Activated CD4-positive, alpha-beta T cell treated with anti-CD3 and anti-CD28 coated beads, Interleukin-2, amount 10 ng/mL, durations not matched to agents 7 days and 5 days (primary cell): ENCODE data around the gene MCF2L2. TPM values are rescaled to one million over a fixed set of nuclear protein-coding genes. Genes with fewer than 3 reads are reported as not detected.

Experiments
- CTCF ChIA-PET: fragments of 350-600 bp; sonication (Branson Sonifier 250); formaldehyde crosslinking; loops from one replicate; lab custom pipeline; 2021; ENCODE audit warnings: antibody characterized with exemption; lab: Charles Lee
- POLR2A ChIA-PET: fragments of 350-600 bp; sonication (Branson Sonifier 250); formaldehyde crosslinking; loops from one replicate; lab custom pipeline; 2021; ENCODE audit warnings: antibody characterized with exemption; lab: Charles Lee
- DNase-seq: peaks from one replicate; pipeline ENCODE4 v3.0.0-alpha.2; 2020
- H3K27ac Mint-ChIP-seq: one replicate; pipeline ENCODE4 v1.8.0; 2021; ENCODE audit warnings: mild to moderate bottlenecking, moderate library complexity, mixed read lengths
- H3K27me3 Mint-ChIP-seq: one replicate; pipeline ENCODE4 v1.8.0; 2021; ENCODE audit warnings: mixed read lengths
- H3K36me3 Mint-ChIP-seq: one replicate; pipeline ENCODE4 v1.8.0; 2021; ENCODE audit warnings: low read depth, mixed read lengths
- H3K4me1 Mint-ChIP-seq: one replicate; pipeline ENCODE4 v1.8.0; 2021; ENCODE audit warnings: mixed read lengths
- H3K4me3 Mint-ChIP-seq: one replicate; pipeline ENCODE4 v1.8.0; 2021; ENCODE audit warnings: mild to moderate bottlenecking, moderate library complexity, mixed read lengths
- H3K9me3 Mint-ChIP-seq: one replicate; pipeline ENCODE4 v1.8.0; 2021; ENCODE audit warnings: mixed read lengths
- total RNA-seq, 2 experiments: library from RNA; stranded (reverse); gene quantifications; one replicate each; pipeline ENCODE4 v1.2.3, GENCODE V29; 2021

MCF2L2 gene
- total RNA-seq, 2 experiments from 2014 or later = 3.6 to 5.4 TPM

GRCh38 chr3:183411216-183411922 lies 17.1 kb downstream of the MCF2L2 start:
- Mint-ChIP-seq H3K4me1 (no peaks in the 10 kb centered on the region), H3K36me3 (no peaks in the 10 kb centered on the region), H3K9me3 (no peaks in the 10 kb centered on the region), H3K27ac (no peak overlapping the region), H3K4me3 (no peak overlapping the region), H3K27me3 (peaks cover 2% of the 10 kb centered on the region)
- no peak for DNase-seq
- ChIA-PET CTCF (interaction anchor here (1.2 to 3.0 kb wide), 3 partner anchors 10 to 17 kb away, joined by 3 to 11 read pairs (median 4); partner anchors contain the start of gene MCF2L2), POLR2A (no interaction called here)

DNA sequence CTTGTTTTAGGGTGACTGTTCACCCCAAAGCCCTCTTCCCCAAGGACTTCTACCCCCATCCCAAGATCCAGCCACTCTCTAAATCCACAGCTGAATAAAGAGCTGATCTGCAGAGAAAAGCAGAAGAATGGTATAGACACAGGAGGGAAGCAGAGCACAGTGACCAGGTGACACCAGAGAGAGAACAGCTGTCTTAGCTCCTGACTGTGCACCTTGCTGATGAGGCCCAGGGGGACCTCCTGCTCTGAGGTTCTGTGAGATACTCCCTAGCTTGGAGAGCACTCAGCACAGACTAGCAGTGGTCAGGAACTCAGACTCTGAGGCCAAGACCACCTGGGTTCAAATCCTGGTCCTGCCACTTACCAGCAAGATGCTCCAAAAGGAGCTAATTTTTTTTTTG lies 17.7 kb downstream of the MCF2L2 start:
- Mint-ChIP-seq H3K4me3 (no peak overlapping the region), H3K36me3 (no peaks in the 10 kb centered on the region), H3K27me3 (peaks cover 2% of the 10 kb centered on the region), H3K27ac (no peak overlapping the region), H3K4me1 (no peaks in the 10 kb centered on the region), H3K9me3 (no peaks in the 10 kb centered on the region)
- POLR2A ChIA-PET = no interaction called here
- CTCF ChIA-PET = interaction anchor here (1.7 to 3.0 kb wide), 2 partner anchors 11 to 17 kb away, joined by 4 to 11 read pairs; partner anchors contain the start of gene MCF2L2
- DNase-seq = no peak

GRCh38 chr3:183410280-183410679 lies 18.1 kb downstream of the MCF2L2 start:
- Mint-ChIP-seq H3K27me3 (peaks cover 2% of the 10 kb centered on the region), H3K27ac (no peak overlapping the region), H3K36me3 (no peaks in the 10 kb centered on the region), H3K9me3 (no peaks in the 10 kb centered on the region), H3K4me3 (no peak overlapping the region), H3K4me1 (no peaks in the 10 kb centered on the region)
- DNase-seq = no peak
- POLR2A ChIA-PET = no interaction called here
- CTCF ChIA-PET = interaction anchor here (1.3 to 3.0 kb wide), 3 partner anchors 12 to 357 kb away, joined by 3 to 11 read pairs (median 4); partner anchors contain the start of gene MCF2L2

DNA sequence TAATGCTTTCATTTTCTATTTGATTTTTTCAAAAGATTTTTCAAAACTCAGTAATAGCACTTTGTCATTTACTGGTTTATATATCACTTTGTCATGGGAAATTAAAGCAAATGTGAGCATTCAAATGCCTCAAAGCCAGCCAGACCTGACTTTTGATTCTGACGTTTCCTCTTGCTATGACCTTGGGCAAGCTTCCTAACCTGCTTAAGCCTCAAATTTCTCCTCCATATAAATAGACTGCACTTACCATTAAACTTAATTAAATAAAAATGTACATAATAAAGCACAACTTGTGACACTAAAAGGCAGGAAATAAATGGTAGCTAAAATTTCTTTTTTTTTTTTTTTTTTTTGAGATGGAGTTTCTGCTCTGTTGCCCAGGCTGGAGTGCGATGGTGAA lies 19.2 kb downstream of the MCF2L2 start:
- no peaks in the 10 kb centered on the region for H3K36me3 Mint-ChIP-seq
- CTCF ChIA-PET = interaction anchor here (0.6 to 3.0 kb wide), 6 partner anchors 10 to 358 kb away, joined by 3 to 11 read pairs (median 3); partner anchors contain the start of gene MCF2L2
- H3K4me1 Mint-ChIP-seq = peaks cover 5% of the 10 kb centered on the region
- DNase-seq = no peak
- no peak overlapping the region for H3K4me3 Mint-ChIP-seq
- H3K27me3 Mint-ChIP-seq = peaks cover 2% of the 10 kb centered on the region
- no peaks in the 10 kb centered on the region for H3K9me3 Mint-ChIP-seq
- H3K27ac Mint-ChIP-seq = no peak overlapping the region
- POLR2A ChIA-PET = no interaction called here

- Mint-ChIP-seq H3K36me3 (no peaks in the 10 kb centered on the region), H3K9me3 (no peaks in the 10 kb centered on the region), H3K27ac (no peak overlapping the region), H3K4me1 (peaks cover 13% of the 10 kb centered on the region), H3K4me3 (no peak overlapping the region), H3K27me3 (peaks cover 3% of the 10 kb centered on the region)
- no peak for DNase-seq
- CTCF ChIA-PET = interaction anchor here (1.1 kb wide), 1 partner anchor 10 kb away, joined by 3 read pairs; no protein-coding TSS in a partner anchor
- POLR2A ChIA-PET = no interaction called here
These were observed 26.7 kb downstream of the MCF2L2 start for GRCh38 chr3:183401678-183402077.

GRCh38 chr3:183400352-183400751 lies 28.1 kb downstream of the MCF2L2 start:
- H3K4me3 Mint-ChIP-seq = no peak overlapping the region
- no peaks in the 10 kb centered on the region for H3K36me3 Mint-ChIP-seq
- H3K4me1 Mint-ChIP-seq = peaks cover 13% of the 10 kb centered on the region
- ChIA-PET POLR2A (no interaction called here), CTCF (no interaction called here)
- peaks cover 5% of the 10 kb centered on the region for H3K27me3 Mint-ChIP-seq
- no peaks in the 10 kb centered on the region for H3K9me3 Mint-ChIP-seq
- DNase-seq = no peak
- H3K27ac Mint-ChIP-seq = no peak overlapping the region

DNA sequence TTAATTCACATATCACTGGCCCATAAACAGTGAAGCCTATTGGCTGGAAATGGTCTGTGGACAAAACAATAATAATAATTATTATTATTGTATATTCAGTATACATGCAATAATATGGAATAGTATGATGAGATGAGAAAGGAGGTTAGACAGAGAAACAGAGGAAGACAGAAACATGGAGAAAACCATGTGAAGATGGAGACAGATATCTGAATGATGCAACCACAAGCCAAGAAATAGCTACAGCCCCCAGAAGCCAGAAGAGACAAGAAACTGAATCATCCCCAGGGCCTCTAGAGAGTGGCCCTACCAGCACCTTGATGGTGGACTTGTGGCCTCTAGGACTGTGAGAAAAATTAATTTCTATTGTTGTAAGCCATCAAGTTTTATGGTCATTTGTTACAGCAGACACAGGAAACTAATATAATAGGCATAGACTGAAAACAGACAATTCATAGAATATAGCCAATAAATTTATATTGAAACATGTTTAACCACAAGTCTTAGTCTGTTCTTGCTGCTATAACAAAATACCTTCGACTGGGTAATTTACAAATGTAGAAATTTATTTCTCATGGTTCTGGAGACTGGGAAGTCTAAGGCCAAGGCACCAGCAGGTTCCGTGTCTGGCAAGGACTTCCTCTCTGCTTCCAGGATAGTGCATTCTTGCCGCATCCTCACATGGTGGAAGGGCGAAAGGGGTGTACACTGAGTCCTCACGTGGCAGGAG lies 31.6 kb downstream of the MCF2L2 start:
- Mint-ChIP-seq H3K4me1 (no peaks in the 10 kb centered on the region), H3K27ac (no peak overlapping the region), H3K27me3 (peaks cover 5% of the 10 kb centered on the region), H3K9me3 (no peaks in the 10 kb centered on the region), H3K36me3 (no peaks in the 10 kb centered on the region), H3K4me3 (no peak overlapping the region)
- POLR2A ChIA-PET = no interaction called here
- CTCF ChIA-PET = interaction anchor here (0.6 to 1.4 kb wide), 3 partner anchors 8 to 279 kb away, joined by 3 read pairs; no protein-coding TSS in a partner anchor
- no peak for DNase-seq

DNA sequence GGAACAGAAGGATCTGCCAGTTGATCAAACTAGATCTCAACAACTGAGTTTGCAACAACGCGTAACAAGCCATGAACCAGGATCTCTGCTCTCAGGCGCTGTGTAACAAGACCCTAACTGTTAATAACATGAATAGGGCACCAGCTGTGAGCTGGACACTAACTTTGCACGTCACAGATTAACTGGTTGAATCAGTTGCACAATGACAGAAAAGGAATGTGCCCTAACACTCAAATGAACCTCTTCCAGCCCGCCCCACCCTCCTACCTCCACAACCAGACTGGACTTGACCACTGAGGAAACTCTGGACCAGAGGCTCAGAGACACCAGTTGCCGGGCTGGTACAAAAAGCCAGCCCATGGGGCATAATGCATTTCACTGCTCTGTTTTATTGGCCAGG lies 34.3 kb downstream of the MCF2L2 start:
- POLR2A ChIA-PET = no interaction called here
- no peak for DNase-seq
- H3K36me3 Mint-ChIP-seq = no peaks in the 10 kb centered on the region
- H3K9me3 Mint-ChIP-seq = no peaks in the 10 kb centered on the region
- peaks cover 5% of the 10 kb centered on the region for H3K27me3 Mint-ChIP-seq
- H3K4me1 Mint-ChIP-seq = no peaks in the 10 kb centered on the region
- no peak overlapping the region for H3K4me3 Mint-ChIP-seq
- CTCF ChIA-PET = no interaction called here
- no peak overlapping the region for H3K27ac Mint-ChIP-seq

DNA sequence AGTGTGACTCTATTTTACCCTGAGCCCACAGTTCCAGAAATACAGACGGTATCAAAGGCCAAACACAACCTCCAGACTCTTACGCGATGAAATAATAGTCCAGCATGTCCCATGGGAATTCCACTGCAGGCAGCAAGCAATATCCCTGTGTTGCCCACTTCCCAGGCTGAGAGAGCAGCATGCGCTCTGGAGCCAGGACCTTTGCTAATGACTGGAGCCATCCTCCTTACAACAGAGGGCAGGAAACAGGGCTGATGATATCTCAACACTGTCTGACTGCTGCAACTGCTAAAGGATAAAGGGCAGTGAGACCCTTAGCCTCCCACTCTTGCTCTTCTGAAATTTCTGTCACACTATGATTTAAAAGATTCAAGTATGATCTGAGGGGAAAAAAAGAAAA lies 34.8 kb downstream of the MCF2L2 start:
- Mint-ChIP-seq H3K36me3 (no peaks in the 10 kb centered on the region), H3K4me3 (no peak overlapping the region), H3K4me1 (no peaks in the 10 kb centered on the region), H3K27ac (no peak overlapping the region), H3K27me3 (peaks cover 3% of the 10 kb centered on the region), H3K9me3 (no peaks in the 10 kb centered on the region)
- ChIA-PET POLR2A (no interaction called here), CTCF (no interaction called here)
- no peak for DNase-seq

DNA sequence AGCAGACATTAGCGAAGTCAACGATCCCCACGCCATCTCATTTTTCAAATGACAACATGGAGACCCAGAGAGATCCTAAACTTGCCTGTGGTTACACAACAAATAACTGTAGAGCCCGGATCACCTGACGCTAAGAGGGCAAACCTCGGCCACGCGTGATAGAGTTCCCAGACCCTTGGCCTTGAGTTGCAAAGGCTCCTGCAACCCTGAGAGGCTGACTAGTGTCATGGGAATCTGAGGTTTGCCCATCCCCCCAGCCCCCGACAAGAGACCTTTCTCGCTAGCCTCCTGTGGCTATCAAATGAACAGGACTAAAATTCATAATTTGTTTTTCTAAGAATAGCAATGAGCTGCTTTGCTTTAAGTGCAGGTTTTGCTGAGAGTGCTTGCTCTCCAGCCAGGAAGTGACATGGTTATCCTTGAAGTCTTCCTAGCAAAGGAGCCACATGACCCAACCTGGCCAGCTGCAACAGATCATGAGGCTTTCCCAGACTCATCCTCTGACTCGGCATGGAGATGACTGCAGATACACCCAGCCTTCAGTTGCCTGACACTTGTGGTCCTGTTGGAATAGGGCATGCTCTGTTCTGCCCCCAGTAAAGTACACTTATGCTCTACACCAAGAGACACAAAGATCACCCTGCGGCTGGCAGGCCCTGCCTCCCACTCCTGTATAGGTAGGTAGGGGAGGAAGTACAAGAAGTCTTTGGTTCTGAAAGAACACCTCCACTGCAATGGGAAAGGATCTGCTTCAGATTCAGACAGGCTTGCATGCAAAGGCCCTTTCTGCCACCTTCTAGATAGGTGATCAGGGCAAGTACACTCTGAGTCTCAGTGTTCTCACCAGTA lies 36.0 kb downstream of the MCF2L2 start:
- no peak overlapping the region for H3K4me3 Mint-ChIP-seq
- ChIA-PET CTCF (interaction anchor here (1.5 kb wide), 2 partner anchors 275 to 375 kb away, joined by 3 to 4 read pairs; no protein-coding TSS in a partner anchor), POLR2A (no interaction called here)
- peaks cover 2% of the 10 kb centered on the region for H3K27me3 Mint-ChIP-seq
- DNase-seq = no peak
- H3K9me3 Mint-ChIP-seq = no peaks in the 10 kb centered on the region
- no peaks in the 10 kb centered on the region for H3K36me3 Mint-ChIP-seq
- H3K27ac Mint-ChIP-seq = no peak overlapping the region
- no peaks in the 10 kb centered on the region for H3K4me1 Mint-ChIP-seq

- no peaks in the 10 kb centered on the region for H3K36me3 Mint-ChIP-seq
- no peaks in the 10 kb centered on the region for H3K4me1 Mint-ChIP-seq
- peaks cover 2% of the 10 kb centered on the region for H3K27me3 Mint-ChIP-seq
- ChIA-PET CTCF (interaction anchor here (1.1 to 1.5 kb wide), 3 partner anchors 9 to 375 kb away, joined by 3 to 4 read pairs (median 4); no protein-coding TSS in a partner anchor), POLR2A (no interaction called here)
- no peak overlapping the region for H3K4me3 Mint-ChIP-seq
- DNase-seq = no peak
- H3K27ac Mint-ChIP-seq = no peak overlapping the region
- no peaks in the 10 kb centered on the region for H3K9me3 Mint-ChIP-seq
These were observed 37.0 kb downstream of the MCF2L2 start for GRCh38 chr3:183391460-183391859.

- DNase-seq = no peak
- Mint-ChIP-seq H3K4me3 (no peak overlapping the region), H3K9me3 (no peaks in the 10 kb centered on the region), H3K27ac (no peak overlapping the region), H3K4me1 (peaks cover 1% of the 10 kb centered on the region), H3K27me3 (peaks cover under 1% of the 10 kb centered on the region), H3K36me3 (no peaks in the 10 kb centered on the region)
- POLR2A ChIA-PET = no interaction called here
- CTCF ChIA-PET = interaction anchor here (0.8 to 1.5 kb wide), 4 partner anchors 8 to 376 kb away, joined by 3 to 4 read pairs (median 4); no protein-coding TSS in a partner anchor
These were observed 37.6 kb downstream of the MCF2L2 start for GRCh38 chr3:183390844-183391243.
